Activated CD8-positive, alpha-beta T cell treated with anti-CD3 and anti-CD28 coated beads for 36 hours (primary cell): ENCODE data around the gene SBF2. TPM values are rescaled to one million over a fixed set of nuclear protein-coding genes. Genes with fewer than 3 reads are reported as not detected.

Experiments
- ATAC-seq: fragments of 200-7000 bp; cut with Tn5 transposase; one replicate; pipeline ENCODE4 v1.10.0; 2021; ENCODE audit warnings: mild to moderate bottlenecking, moderate library complexity
- CTCF ChIA-PET: fragments of 350-600 bp; sonication (Branson Sonifier 250); formaldehyde crosslinking; loops from one replicate; lab custom pipeline; 2021; ENCODE audit warnings: antibody characterized with exemption; lab: Charles Lee
- POLR2A ChIA-PET: fragments of 350-600 bp; sonication (Branson Sonifier 250); formaldehyde crosslinking; loops from one replicate; lab custom pipeline; 2021; ENCODE audit warnings: antibody characterized with exemption; lab: Charles Lee
- DNase-seq: peaks from one replicate; pipeline ENCODE4 v3.0.0-alpha.2; 2020
- H3K27ac Mint-ChIP-seq: one replicate; pipeline ENCODE4 v1.8.0; 2021; ENCODE audit warnings: mild to moderate bottlenecking, mixed read lengths
- H3K27me3 Mint-ChIP-seq: one replicate; pipeline ENCODE4 v1.8.0; 2021; ENCODE audit warnings: mixed read lengths
- H3K36me3 Mint-ChIP-seq: one replicate; pipeline ENCODE4 v1.8.0; 2021; ENCODE audit warnings: low read depth, mixed read lengths
- H3K4me1 Mint-ChIP-seq: one replicate; pipeline ENCODE4 v1.8.0; 2021; ENCODE audit warnings: low read depth, mixed read lengths
- H3K4me3 Mint-ChIP-seq: one replicate; pipeline ENCODE4 v1.8.0; 2021; ENCODE audit warnings: mild to moderate bottlenecking, moderate library complexity, mixed read lengths
- H3K9me3 Mint-ChIP-seq: one replicate; pipeline ENCODE4 v1.8.0; 2021; ENCODE audit warnings: mixed read lengths
- CTCF ChIP-seq: fragments of 200-600 bp; IDR thresholded peaks from one replicate; pipeline ENCODE4 v1.8.0; 2022; ENCODE audit warnings: antibody characterized with exemption, mild to moderate bottlenecking
- intact Hi-C: fragments of 100-400 bp; cut with micrococcal nuclease; formaldehyde crosslinking; loops from one replicate; pipeline ENCODE4 v1.10.0; 2022
- total RNA-seq, 2 experiments: library from RNA; stranded (reverse); gene quantifications; one replicate each; pipeline ENCODE4 v1.2.3, GENCODE V29; 2021

Gene SBF2
- total RNA-seq, 2 experiments from 2014 or later, result 10.0 to 11.0 TPM

GRCh38 chr11:9823887-9824385 is 470.1 kb downstream of the SBF2 start:
- DNase-seq (no peak), ATAC-seq (no peak)
- Mint-ChIP-seq H3K4me3 (no peak overlapping the region), H3K9me3 (no peaks in the 10 kb centered on the region), H3K36me3 (no peaks in the 10 kb centered on the region), H3K27me3 (no peaks in the 10 kb centered on the region), H3K4me1 (peaks cover 12% of the 10 kb centered on the region), H3K27ac (no peak overlapping the region)
- ChIA-PET POLR2A (no interaction called here), CTCF (no interaction called here)
- intact Hi-C loops, result no loop called here
- TF ChIP-seq CTCF, result no peak

GRCh38 chr11:9823439-9823838 is 470.6 kb downstream of the SBF2 start:
- ATAC-seq (no peak), DNase-seq (no peak)
- H3K27me3 Mint-ChIP-seq, result no peaks in the 10 kb centered on the region
- peaks cover 12% of the 10 kb centered on the region for H3K4me1 Mint-ChIP-seq
- TF ChIP-seq CTCF, result no peak
- H3K4me3 Mint-ChIP-seq, result no peak overlapping the region
- ChIA-PET CTCF (no interaction called here), POLR2A (no interaction called here)
- no peaks in the 10 kb centered on the region for H3K36me3 Mint-ChIP-seq
- H3K9me3 Mint-ChIP-seq, result no peaks in the 10 kb centered on the region
- no peak overlapping the region for H3K27ac Mint-ChIP-seq
- intact Hi-C loops, result no loop called here

DNA sequence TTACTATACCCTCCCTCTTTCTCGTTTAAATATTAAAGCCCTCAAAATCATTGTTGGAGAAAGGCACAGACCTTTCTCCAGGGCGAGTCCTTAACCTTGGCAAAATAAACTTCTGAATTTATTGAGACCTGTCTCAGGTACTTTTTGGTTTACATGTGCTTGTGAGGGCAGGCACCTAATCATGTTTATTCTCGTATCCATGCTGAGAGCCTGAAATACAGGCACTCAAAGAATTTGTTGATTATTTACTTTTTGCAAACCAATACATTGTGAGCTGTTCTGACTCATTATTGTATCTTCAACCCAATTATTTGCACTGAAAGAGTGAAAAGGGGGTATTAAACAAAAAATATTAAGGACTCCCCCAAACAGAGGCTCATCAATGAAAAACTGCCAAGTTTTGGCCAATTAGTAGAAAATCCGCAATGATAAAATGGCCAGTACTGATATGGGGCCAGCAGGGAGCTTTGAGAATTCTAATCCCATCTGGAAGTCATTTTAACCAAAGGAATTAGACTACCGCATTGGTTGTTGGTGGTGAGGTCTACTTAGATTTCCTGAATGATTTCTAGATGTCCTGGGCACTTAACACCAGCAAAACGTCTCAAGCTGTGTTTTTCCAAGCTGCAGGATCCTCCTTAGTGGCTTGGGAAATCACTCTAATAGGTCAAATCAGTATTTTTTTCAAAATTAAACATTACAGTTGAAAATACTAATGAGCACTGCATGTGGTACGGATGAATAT is 472.8 kb downstream of the SBF2 start:
- Mint-ChIP-seq H3K9me3 (no peaks in the 10 kb centered on the region), H3K36me3 (no peaks in the 10 kb centered on the region), H3K4me3 (no peak overlapping the region), H3K27me3 (no peaks in the 10 kb centered on the region), H3K27ac (no peak overlapping the region), H3K4me1 (peaks cover 9% of the 10 kb centered on the region)
- CTCF ChIA-PET, result interaction anchor here (0.8 kb wide), 1 partner anchor 13 kb away, joined by 3 read pairs; no protein-coding TSS in a partner anchor
- ATAC-seq, result no peak
- TF ChIP-seq CTCF, result no peak
- POLR2A ChIA-PET, result no interaction called here
- DNase-seq, result no peak
- intact Hi-C loops, result no loop called here

- DNase-seq (no peak), ATAC-seq (no peak)
- no peak overlapping the region for H3K27ac Mint-ChIP-seq
- H3K27me3 Mint-ChIP-seq, result no peaks in the 10 kb centered on the region
- ChIA-PET POLR2A (interaction anchor here (0.7 kb wide), 1 partner anchor 15 kb away, joined by 3 read pairs; no protein-coding TSS in a partner anchor), CTCF (no interaction called here)
- H3K9me3 Mint-ChIP-seq, result no peaks in the 10 kb centered on the region
- peaks cover 5% of the 10 kb centered on the region for H3K4me1 Mint-ChIP-seq
- intact Hi-C loops, result no loop called here
- no peaks in the 10 kb centered on the region for H3K36me3 Mint-ChIP-seq
- no peak overlapping the region for H3K4me3 Mint-ChIP-seq
- TF ChIP-seq CTCF, result no peak
Observed at GRCh38 chr11:9820260-9820659, 473.8 kb downstream of the SBF2 start.

- H3K36me3 Mint-ChIP-seq, result peaks cover 4% of the 10 kb centered on the region
Observed at GRCh38 chr11:9817191-9817590, 476.8 kb downstream of the SBF2 start.

More at GRCh38 chr11:9817191-9817590, 476.8 kb downstream of the SBF2 start:
- CTCF ChIA-PET, result interaction anchor here (1.2 kb wide), 1 partner anchor 10 kb away, joined by 5 read pairs; no protein-coding TSS in a partner anchor
- H3K27ac Mint-ChIP-seq, result no peak overlapping the region
- H3K9me3 Mint-ChIP-seq, result no peaks in the 10 kb centered on the region
- TF ChIP-seq CTCF, result no peak
- H3K4me1 Mint-ChIP-seq, result no peaks in the 10 kb centered on the region
- POLR2A ChIA-PET, result interaction anchor here (0.6 kb wide), 2 partner anchors 12 to 480 kb away, joined by 3 read pairs; no protein-coding TSS in a partner anchor
- H3K4me3 Mint-ChIP-seq, result no peak overlapping the region
- intact Hi-C loops, result no loop called here
- H3K27me3 Mint-ChIP-seq, result no peaks in the 10 kb centered on the region
- DNase-seq, result no peak
- no peak for ATAC-seq
